Epithelial cell of esophagus (primary cell): ENCODE data around the gene RNF175.

Experiments used
- DNase-seq: peaks from one replicate; pipeline ENCODE4 v3.0.0; 2010; ENCODE audit warnings: low read depth
- H3K4me3 ChIP-seq: 2 replicates; pipeline ENCODE4 v1.5.1; 2011; ENCODE audit warnings: mild to moderate bottlenecking, low read length, control low read depth
- TF ChIP-seq, protein P1 (sequence below): IDR thresholded peaks from 2 replicates; pipeline ENCODE4 v1.5.1; 2011; ENCODE audit warnings: low read depth, mild to moderate bottlenecking, low read length, control low read depth, inconsistent platforms; ENCODE audit not compliant: insufficient read depth; ENCODE audit errors: missing control alignments

The RNF175 gene

GRCh38 chr4:153735906-153736461 is 23.8 kb downstream of the RNF175 start:
- DNase-seq: no peak
- TF ChIP-seq, protein P1, sequence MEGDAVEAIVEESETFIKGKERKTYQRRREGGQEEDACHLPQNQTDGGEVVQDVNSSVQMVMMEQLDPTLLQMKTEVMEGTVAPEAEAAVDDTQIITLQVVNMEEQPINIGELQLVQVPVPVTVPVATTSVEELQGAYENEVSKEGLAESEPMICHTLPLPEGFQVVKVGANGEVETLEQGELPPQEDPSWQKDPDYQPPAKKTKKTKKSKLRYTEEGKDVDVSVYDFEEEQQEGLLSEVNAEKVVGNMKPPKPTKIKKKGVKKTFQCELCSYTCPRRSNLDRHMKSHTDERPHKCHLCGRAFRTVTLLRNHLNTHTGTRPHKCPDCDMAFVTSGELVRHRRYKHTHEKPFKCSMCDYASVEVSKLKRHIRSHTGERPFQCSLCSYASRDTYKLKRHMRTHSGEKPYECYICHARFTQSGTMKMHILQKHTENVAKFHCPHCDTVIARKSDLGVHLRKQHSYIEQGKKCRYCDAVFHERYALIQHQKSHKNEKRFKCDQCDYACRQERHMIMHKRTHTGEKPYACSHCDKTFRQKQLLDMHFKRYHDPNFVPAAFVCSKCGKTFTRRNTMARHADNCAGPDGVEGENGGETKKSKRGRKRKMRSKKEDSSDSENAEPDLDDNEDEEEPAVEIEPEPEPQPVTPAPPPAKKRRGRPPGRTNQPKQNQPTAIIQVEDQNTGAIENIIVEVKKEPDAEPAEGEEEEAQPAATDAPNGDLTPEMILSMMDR: no peak

GRCh38 chr4:153733751-153734448 is 25.9 kb downstream of the RNF175 start:
- DNase-seq: no peak
- TF ChIP-seq, protein P1: no peak
- no peak overlapping the region for H3K4me3 ChIP-seq

More at GRCh38 chr4:153735906-153736461, 23.8 kb downstream of the RNF175 start:
- H3K4me3 ChIP-seq: no peak overlapping the region

GRCh38 chr4:153731239-153731638 is 28.6 kb downstream of the RNF175 start:
- peak; percentile 86 for DNase-seq
- H3K4me3 ChIP-seq: no peak overlapping the region
- TF ChIP-seq, protein P1: no peak

DNA sequence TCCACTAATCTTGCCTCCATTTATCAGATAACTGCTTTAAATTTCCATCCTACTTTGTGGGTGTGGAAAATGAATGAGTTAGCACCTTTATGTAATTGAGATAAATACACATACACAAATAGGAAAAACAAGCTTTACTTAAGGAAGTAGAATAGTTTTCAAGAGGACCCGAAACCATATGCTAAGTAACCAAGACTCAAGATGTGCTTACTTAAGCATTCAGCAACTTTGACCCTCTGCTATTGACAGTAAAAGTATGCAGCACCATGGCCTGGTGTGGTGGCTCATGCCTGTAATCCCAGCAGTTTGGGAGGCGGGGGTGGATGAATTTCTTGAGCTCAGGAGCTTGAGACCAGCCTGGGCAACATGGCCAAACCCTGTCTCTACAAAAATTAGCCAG is 29.9 kb downstream of the RNF175 start:
- H3K4me3 ChIP-seq: no peak overlapping the region
- no peak for DNase-seq
- TF ChIP-seq, protein P1: no peak

DNA sequence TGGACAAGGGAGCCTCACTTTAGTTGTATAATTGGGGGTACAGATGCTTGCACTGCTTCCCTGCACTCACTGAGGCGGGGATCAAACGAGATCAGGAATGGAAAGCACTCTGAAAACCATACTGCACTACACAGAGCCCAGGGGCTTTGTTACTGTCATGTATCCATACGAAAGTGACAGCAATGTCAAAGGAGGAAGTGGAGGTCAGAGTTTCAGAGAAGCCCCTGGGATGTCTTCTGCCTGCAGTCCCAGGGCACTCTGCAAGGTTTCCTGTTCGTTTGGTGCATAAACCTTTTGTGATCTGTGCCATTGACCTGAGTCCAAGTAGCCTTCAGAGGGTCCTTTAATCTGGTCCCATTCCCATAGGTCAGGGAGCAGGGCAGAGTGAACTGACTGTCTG is 31.2 kb downstream of the RNF175 start:
- no peak overlapping the region for H3K4me3 ChIP-seq
- no peak for DNase-seq
- TF ChIP-seq, protein P1: no peak

- no peak overlapping the region for H3K4me3 ChIP-seq
- TF ChIP-seq, protein P1: no peak
- DNase-seq: no peak
These were observed 31.7 kb downstream of the RNF175 start for GRCh38 chr4:153728151-153728550.

DNA sequence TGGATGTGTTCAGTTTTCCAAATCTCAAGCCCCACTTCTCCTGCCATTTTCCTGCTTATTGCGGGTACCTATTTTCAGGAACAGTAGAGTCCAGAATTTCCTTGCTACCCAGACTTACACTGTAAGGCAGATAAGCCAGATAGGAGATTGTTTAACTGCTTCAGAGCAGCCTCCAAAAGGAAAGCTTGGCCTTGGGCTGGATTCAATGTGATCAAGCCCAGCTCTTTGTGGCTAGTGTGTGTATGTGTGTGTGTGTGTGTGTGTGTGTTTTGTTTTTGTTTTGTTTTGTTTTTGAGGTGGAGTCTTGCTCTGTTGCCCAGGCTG is 34.0 kb downstream of the RNF175 start:
- TF ChIP-seq, protein P1: no peak
- no peak overlapping the region for H3K4me3 ChIP-seq
- DNase-seq: no peak
